Measurements from ENCODE around the gene RFPL4AL1. TPM values are rescaled to one million over a fixed set of nuclear protein-coding genes. Genes with fewer than 3 reads are reported as not detected.
"Not testable (repeated sequence)": the region's sequence is repeated elsewhere in the genome, so short reads cannot be mapped to it uniquely, and the experiment has no call there.

Gene RFPL4AL1
- polyA plus RNA-seq (2012; ENCODE audit: missing spikeins): not detected

- not testable (repeated sequence) for FAIRE-seq; DNase-seq (ENCODE audit: insufficient read length)
Observed at GRCh38 chr19:55768818-55769217, at the start of gene RFPL4AL1. Gene RFPL4AL1, plus strand, starts transcription at chr19:55769118. Its CDS starts 2,687 bp downstream, at chr19:55771805.

- no peak for TF ChIP-seq POLR2AphosphoS5 (IDR thresholded peaks at IDR 0.05; ENCODE audit: low read depth, low read length)
- no peak for TF ChIP-seq POLR2A (IDR thresholded peaks at IDR 0.05; ENCODE audit: low read depth, low read length)
- no peak for TF ChIP-seq TAF1 (IDR thresholded peaks at IDR 0.05; ENCODE audit: borderline replicate concordance, low read depth, low read length)
- FAIRE-seq (no peak), DNase-seq (ENCODE audit: insufficient read length) (no peak)
Observed at GRCh38 chr19:55720214-55720746, 48.6 kb upstream of the RFPL4AL1 start.

GRCh38 chr19:55720801-55721200, 48.1 kb upstream of the RFPL4AL1 start:
- no peak for DNase-seq (ENCODE audit: insufficient read length)
- no peak for FAIRE-seq
- no peak for TF ChIP-seq POLR2A (IDR thresholded peaks at IDR 0.05; ENCODE audit: low read depth, low read length)
- TF ChIP-seq TAF1 (IDR thresholded peaks at IDR 0.05; ENCODE audit: borderline replicate concordance, low read depth, low read length): no peak

GRCh38 chr19:55723491-55723890, 45.4 kb upstream of the RFPL4AL1 start:
- FAIRE-seq (no peak), DNase-seq (ENCODE audit: insufficient read length) (no peak)
- TF ChIP-seq POLR2A (IDR thresholded peaks at IDR 0.05; ENCODE audit: low read depth, low read length): no peak
- no peak for TF ChIP-seq POLR2AphosphoS5 (IDR thresholded peaks at IDR 0.05; ENCODE audit: low read depth, low read length)
- no peak for TF ChIP-seq TAF1 (IDR thresholded peaks at IDR 0.05; ENCODE audit: borderline replicate concordance, low read depth, low read length)

GRCh38 chr19:55730378-55730777, 38.5 kb upstream of the RFPL4AL1 start:
- not testable (repeated sequence) for FAIRE-seq; DNase-seq (ENCODE audit: insufficient read length)

- TF ChIP-seq POLR2A (IDR thresholded peaks at IDR 0.05; ENCODE audit: low read depth, low read length) (no peak), TAF1 (IDR thresholded peaks at IDR 0.05; ENCODE audit: borderline replicate concordance, low read depth, low read length) (no peak), POLR2AphosphoS5 (IDR thresholded peaks at IDR 0.05; ENCODE audit: low read depth, low read length) (no peak)
- DNase-seq (ENCODE audit: insufficient read length) (no peak), FAIRE-seq (no peak)
Observed at GRCh38 chr19:55738302-55738701, 30.6 kb upstream of the RFPL4AL1 start, which contains the start of gene NLRP9. Gene NLRP9, minus strand, starts transcription at chr19:55738402. Its CDS starts 28 bp downstream, at chr19:55738374.

GRCh38 chr19:55750715-55751114, 18.2 kb upstream of the RFPL4AL1 start:
- FAIRE-seq (no peak), DNase-seq (ENCODE audit: insufficient read length) (no peak)
- no peak for TF ChIP-seq POLR2A (IDR thresholded peaks at IDR 0.05; ENCODE audit: low read depth, low read length)
- TF ChIP-seq POLR2AphosphoS5 (IDR thresholded peaks at IDR 0.05; ENCODE audit: low read depth, low read length): no peak
- TF ChIP-seq TAF1 (IDR thresholded peaks at IDR 0.05; ENCODE audit: borderline replicate concordance, low read depth, low read length): no peak

GRCh38 chr19:55753401-55753800, 15.5 kb upstream of the RFPL4AL1 start:
- no peak for FAIRE-seq
- no peak for DNase-seq (ENCODE audit: insufficient read length)
- TF ChIP-seq POLR2AphosphoS5 (IDR thresholded peaks at IDR 0.05; ENCODE audit: low read depth, low read length) (no peak), POLR2A (IDR thresholded peaks at IDR 0.05; ENCODE audit: low read depth, low read length) (no peak), TAF1 (IDR thresholded peaks at IDR 0.05; ENCODE audit: borderline replicate concordance, low read depth, low read length) (no peak)

- not testable (repeated sequence) for DNase-seq (ENCODE audit: insufficient read length); FAIRE-seq
Observed at GRCh38 chr19:55756808-55757207, 12.1 kb upstream of the RFPL4AL1 start.

GRCh38 chr19:55758797-55759196, 10.1 kb upstream of the RFPL4AL1 start, which contains the start of gene RFPL4A:
Gene RFPL4A, plus strand, starts transcription at chr19:55759097. Its CDS starts 2,704 bp downstream, at chr19:55761801.
- not testable (repeated sequence) for FAIRE-seq; DNase-seq (ENCODE audit: insufficient read length)

- TF ChIP-seq TAF1 (IDR thresholded peaks at IDR 0.05; ENCODE audit: borderline replicate concordance, low read depth, low read length) (no peak), POLR2A (IDR thresholded peaks at IDR 0.05; ENCODE audit: low read depth, low read length) (no peak), POLR2AphosphoS5 (IDR thresholded peaks at IDR 0.05; ENCODE audit: low read depth, low read length) (no peak)
- no peak for DNase-seq (ENCODE audit: insufficient read length)
- no peak for FAIRE-seq
Observed at GRCh38 chr19:55766466-55766865, 2.5 kb upstream of the RFPL4AL1 start.

- not testable (repeated sequence) for FAIRE-seq; DNase-seq (ENCODE audit: insufficient read length)
Observed at GRCh38 chr19:55769632-55770031, 714 bp downstream of the RFPL4AL1 start.

GRCh38 chr19:55777528-55777927, 8.6 kb downstream of the RFPL4AL1 start:
- TF ChIP-seq TAF1 (IDR thresholded peaks at IDR 0.05; ENCODE audit: borderline replicate concordance, low read depth, low read length): no peak
- no peak for TF ChIP-seq POLR2A (IDR thresholded peaks at IDR 0.05; ENCODE audit: low read depth, low read length)
- no peak for TF ChIP-seq POLR2AphosphoS5 (IDR thresholded peaks at IDR 0.05; ENCODE audit: low read depth, low read length)
- DNase-seq (ENCODE audit: insufficient read length) (no peak), FAIRE-seq (no peak)
